Natural killer cell (primary cell): ENCODE results near the gene PXMP4. TPM values are rescaled to one million over a fixed set of nuclear protein-coding genes. Genes with fewer than 3 reads are reported as not detected.

Source experiments
- ATAC-seq, 3 donors: fragments of 150-1000 bp in 2 of 3; fragments of 200-7000 bp in 1 of 3; cut with Tn5 transposase; 1 replicate in 1 of 3; 2 replicates in 2 of 3; pipeline ENCODE4 v1.10.0; 2021; ENCODE audit warnings: mild to moderate bottlenecking in 2 of 3, moderate library complexity in 2 of 3
- DNase-seq, 2 donors: peaks; one replicate each; pipeline versions ENCODE4 v3.0.0 to v3.0.0-alpha.2; 2013 to 2021; ENCODE audit warnings: mixed read lengths in 1 of 2
- H3K27ac ChIP-seq: one replicate; pipeline ENCODE4 v1.5.1; 2013; ENCODE audit warnings: mild to moderate bottlenecking, low read length
- H3K27me3 ChIP-seq: one replicate; pipeline ENCODE4 v1.6.1; 2013; ENCODE audit warnings: low read length; ENCODE audit not compliant: control insufficient read depth, insufficient read depth
- H3K36me3 ChIP-seq: one replicate; pipeline ENCODE4 v1.6.1; 2013; ENCODE audit warnings: low read length; ENCODE audit not compliant: control insufficient read depth, insufficient read depth
- H3K4me1 ChIP-seq: one replicate; pipeline ENCODE4 v1.6.1; 2013; ENCODE audit warnings: low read length; ENCODE audit not compliant: control insufficient read depth, insufficient read depth
- H3K4me3 ChIP-seq: one replicate; pipeline ENCODE4 v1.5.1; 2013; ENCODE audit warnings: low read length
- H3K9me3 ChIP-seq: one replicate; pipeline ENCODE4 v1.6.1; 2013; ENCODE audit warnings: low read length; ENCODE audit not compliant: control insufficient read depth, insufficient read depth
- H3K27ac Mint-ChIP-seq, 2 donors: one replicate each; pipeline ENCODE4 v1.8.0; 2022; ENCODE audit warnings: mild to moderate bottlenecking in 2 of 2, mixed read lengths in 2 of 2, moderate library complexity in 1 of 2
- H3K27me3 Mint-ChIP-seq, 2 donors: one replicate each; pipeline ENCODE4 v1.8.0; 2022; ENCODE audit warnings: low read depth in 2 of 2, mixed read lengths in 2 of 2
- H3K36me3 Mint-ChIP-seq: one replicate; pipeline ENCODE4 v1.8.0; 2022; ENCODE audit warnings: mixed read lengths
- H3K4me1 Mint-ChIP-seq, 2 donors: one replicate each; pipeline ENCODE4 v1.8.0; 2022; ENCODE audit warnings: mixed read lengths in 2 of 2
- H3K4me3 Mint-ChIP-seq: one replicate; pipeline ENCODE4 v1.8.0; 2022; ENCODE audit warnings: mild to moderate bottlenecking, moderate library complexity, mixed read lengths
- H3K9me3 Mint-ChIP-seq, 2 donors: one replicate each; pipeline ENCODE4 v1.8.0; 2022; ENCODE audit warnings: mixed read lengths in 2 of 2
- WGBS: methylation state at CpG from one replicate; pipeline ENCODE4 v1.1.7; 2013; ENCODE audit warnings: missing lambda C conversion rate; ENCODE audit not compliant: insufficient coverage; 5-methylcytosine and 5-hydroxymethylcytosine counted together
- intact Hi-C: fragments of 100-400 bp; cut with micrococcal nuclease; formaldehyde crosslinking; loops from one replicate; pipeline ENCODE4 v1.14.2; 2022
- total RNA-seq, 4 donors: library from RNA; stranded (reverse); fragments of 120-200 nt in 1 of 4; gene quantifications; one replicate each; pipeline versions ENCODE4 v1.2.3 to v1.2.4, GENCODE V29; 2013 to 2022
- TF ChIP-seq, protein P1 (sequence below): fragments of 200-600 bp; IDR thresholded peaks from one replicate; pipeline ENCODE4 v1.8.0; 2022; ENCODE audit warnings: antibody characterized with exemption

Gene PXMP4
- total RNA-seq, 3 donors from 2014 or later (not counting 1 experiment from before 2014, with no cell fraction given), result 4.7 to 6.6 (median 6.2) TPM

DNA sequence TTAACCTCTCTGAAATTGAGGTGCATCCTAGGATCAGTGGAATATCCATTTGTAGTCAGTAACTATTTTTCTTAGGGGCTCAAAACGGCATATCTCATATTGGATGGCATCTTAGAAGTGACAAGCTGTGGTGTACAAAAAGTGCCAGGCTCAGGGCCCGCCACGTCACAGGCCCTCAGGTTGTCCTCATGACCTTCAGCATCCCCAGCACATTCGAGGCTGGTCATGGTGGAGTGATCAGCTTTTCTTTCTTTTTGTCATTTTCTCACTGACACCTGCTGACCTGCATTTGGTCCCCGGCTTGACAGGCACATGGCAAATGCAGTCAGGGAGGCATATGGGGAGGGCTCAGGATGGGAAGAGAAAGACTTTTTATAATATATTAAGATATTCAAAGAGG lies 26.8 kb downstream of the PXMP4 start:
- Mint-ChIP-seq H3K4me3 (no peak overlapping the region), H3K4me1 (peaks cover 8 to 12% of the 10 kb centered on the region in 2 donors), H3K9me3 (no peaks in the 10 kb centered on the region), H3K27me3 (no peaks in the 10 kb centered on the region), H3K27ac (no peak overlapping the region), H3K36me3 (no peaks in the 10 kb centered on the region)
- no peaks in the 10 kb centered on the region for H3K27me3 ChIP-seq
- intact Hi-C loops, result no loop called here
- WGBS, result 84% methylated on average over 4 of the region's 5 CpGs
- ATAC-seq (no peak), DNase-seq (no peak)
- no peaks in the 10 kb centered on the region for H3K36me3 ChIP-seq
- no peaks in the 10 kb centered on the region for H3K9me3 ChIP-seq
- peaks cover 21% of the 10 kb centered on the region for H3K4me1 ChIP-seq
- H3K27ac ChIP-seq, result no peak overlapping the region
- TF ChIP-seq, protein P1, sequence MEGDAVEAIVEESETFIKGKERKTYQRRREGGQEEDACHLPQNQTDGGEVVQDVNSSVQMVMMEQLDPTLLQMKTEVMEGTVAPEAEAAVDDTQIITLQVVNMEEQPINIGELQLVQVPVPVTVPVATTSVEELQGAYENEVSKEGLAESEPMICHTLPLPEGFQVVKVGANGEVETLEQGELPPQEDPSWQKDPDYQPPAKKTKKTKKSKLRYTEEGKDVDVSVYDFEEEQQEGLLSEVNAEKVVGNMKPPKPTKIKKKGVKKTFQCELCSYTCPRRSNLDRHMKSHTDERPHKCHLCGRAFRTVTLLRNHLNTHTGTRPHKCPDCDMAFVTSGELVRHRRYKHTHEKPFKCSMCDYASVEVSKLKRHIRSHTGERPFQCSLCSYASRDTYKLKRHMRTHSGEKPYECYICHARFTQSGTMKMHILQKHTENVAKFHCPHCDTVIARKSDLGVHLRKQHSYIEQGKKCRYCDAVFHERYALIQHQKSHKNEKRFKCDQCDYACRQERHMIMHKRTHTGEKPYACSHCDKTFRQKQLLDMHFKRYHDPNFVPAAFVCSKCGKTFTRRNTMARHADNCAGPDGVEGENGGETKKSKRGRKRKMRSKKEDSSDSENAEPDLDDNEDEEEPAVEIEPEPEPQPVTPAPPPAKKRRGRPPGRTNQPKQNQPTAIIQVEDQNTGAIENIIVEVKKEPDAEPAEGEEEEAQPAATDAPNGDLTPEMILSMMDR, result no peak
- H3K4me3 ChIP-seq, result no peak overlapping the region

DNA sequence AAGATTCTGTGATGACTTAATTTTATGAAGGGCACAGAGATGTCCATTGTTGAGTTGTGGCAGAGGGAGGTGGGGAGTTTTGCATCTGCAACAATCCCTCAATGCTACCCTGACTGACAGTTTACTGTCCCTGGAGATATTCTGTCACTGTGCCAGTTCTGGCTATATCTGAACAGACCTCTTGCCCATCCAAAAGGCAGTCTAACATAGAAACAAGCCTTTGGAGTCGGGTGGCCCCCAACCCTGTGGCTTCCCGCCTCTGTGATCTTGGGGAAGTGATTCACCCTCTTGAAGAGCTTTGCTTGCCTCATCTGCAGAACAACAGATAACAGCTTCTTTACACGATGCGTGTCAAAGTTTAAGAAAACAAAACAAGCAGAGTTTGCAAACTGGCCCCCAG lies 30.1 kb downstream of the PXMP4 start:
- Mint-ChIP-seq H3K36me3 (no peaks in the 10 kb centered on the region), H3K4me3 (peak overlapping the region; percentile 65), H3K27ac (peak overlapping the region; percentile 74 to 85), H3K27me3 (no peaks in the 10 kb centered on the region), H3K9me3 (no peaks in the 10 kb centered on the region), H3K4me1 (peaks cover 19 to 21% of the 10 kb centered on the region in 2 donors)
- H3K36me3 ChIP-seq, result no peaks in the 10 kb centered on the region
- peaks cover 35% of the 10 kb centered on the region for H3K4me1 ChIP-seq
- H3K4me3 ChIP-seq, result no peak overlapping the region
- DNase-seq (peak; percentile 53 to 68), ATAC-seq (peak; percentile 12 to 55 (median 38))
- intact Hi-C loops, result no loop called here
- WGBS, result 6% methylated on average over 2 of the region's 4 CpGs
- H3K27me3 ChIP-seq, result no peaks in the 10 kb centered on the region
- H3K27ac ChIP-seq, result peak overlapping the region; percentile 51
- H3K9me3 ChIP-seq, result no peaks in the 10 kb centered on the region
- TF ChIP-seq, protein P1, result no peak

DNA sequence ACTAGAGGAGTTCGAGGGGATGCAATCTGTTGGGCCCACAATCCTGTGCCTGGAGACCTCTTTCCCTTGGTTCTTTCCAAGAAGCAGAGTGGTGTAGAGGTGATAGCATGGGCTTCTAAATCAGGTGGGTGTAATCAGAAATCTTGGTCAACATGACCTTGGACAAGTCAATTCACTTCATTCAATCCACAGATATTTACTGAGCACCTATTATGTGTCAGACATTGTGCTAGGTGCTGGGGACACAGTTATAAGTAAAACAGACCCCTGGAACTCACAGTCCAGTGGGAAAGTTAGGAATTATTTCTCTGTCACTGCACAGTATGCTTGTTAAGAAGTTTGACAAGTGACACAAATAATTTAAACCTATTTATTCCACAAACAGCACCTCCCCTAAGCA lies 30.6 kb downstream of the PXMP4 start:
- Histone ChIP-seq H3K36me3 (no peaks in the 10 kb centered on the region), H3K27me3 (no peaks in the 10 kb centered on the region), H3K9me3 (no peaks in the 10 kb centered on the region), H3K4me3 (no peak overlapping the region), H3K27ac (no peak overlapping the region), H3K4me1 (peaks cover 39% of the 10 kb centered on the region)
- Mint-ChIP-seq H3K36me3 (no peaks in the 10 kb centered on the region), H3K4me3 (no peak overlapping the region), H3K9me3 (no peaks in the 10 kb centered on the region), H3K27ac (peak overlapping the region; percentile 74 to 85), H3K4me1 (peaks cover 19 to 24% of the 10 kb centered on the region in 2 donors), H3K27me3 (no peaks in the 10 kb centered on the region)
- intact Hi-C loops, result no loop called here
- TF ChIP-seq, protein P1, result no peak
- DNase-seq, result no peak
- ATAC-seq, result no peak
- no CpG with 5 or more reads among the region's 1 CpG for WGBS

DNA sequence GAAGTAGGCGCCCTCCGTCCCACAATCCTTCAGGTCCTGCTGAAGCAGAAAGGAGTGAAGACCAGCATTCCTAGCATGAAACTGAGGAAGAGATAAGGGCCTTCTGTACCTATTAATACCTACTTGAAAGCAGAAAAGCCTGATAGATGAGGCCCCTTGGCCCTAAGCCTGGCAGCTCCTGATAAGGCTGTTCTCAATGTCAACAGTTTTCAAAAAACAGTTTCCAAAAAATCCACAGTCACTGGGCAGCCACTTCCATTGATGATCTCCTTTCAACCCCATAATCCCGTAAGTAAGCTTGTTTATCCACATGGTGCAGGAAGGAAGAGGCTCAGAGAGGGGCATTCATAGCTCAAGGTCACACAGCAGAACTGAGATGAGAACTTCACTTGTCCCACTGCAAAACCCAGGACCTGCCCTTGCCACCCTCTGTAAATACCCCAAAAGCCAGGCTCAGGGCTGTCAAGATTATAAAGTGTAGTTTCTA lies 31.1 kb downstream of the PXMP4 start:
- H3K27me3 Mint-ChIP-seq, result no peaks in the 10 kb centered on the region
- H3K4me3 Mint-ChIP-seq, result peak overlapping the region; percentile 9
- DNase-seq (no peak), ATAC-seq (no peak)
- Histone ChIP-seq H3K36me3 (no peaks in the 10 kb centered on the region), H3K9me3 (no peaks in the 10 kb centered on the region), H3K4me1 (peaks cover 39% of the 10 kb centered on the region), H3K27me3 (no peaks in the 10 kb centered on the region), H3K4me3 (no peak overlapping the region), H3K27ac (no peak overlapping the region)
- peaks cover 19 to 24% of the 10 kb centered on the region in 2 donors for H3K4me1 Mint-ChIP-seq
- H3K9me3 Mint-ChIP-seq, result no peaks in the 10 kb centered on the region
- intact Hi-C loops, result no loop called here
- peak overlapping the region in 1 of 2 donors; percentile 85 for H3K27ac Mint-ChIP-seq
- no peaks in the 10 kb centered on the region for H3K36me3 Mint-ChIP-seq
- 100% methylated on average over 3 of the region's 3 CpGs for WGBS
- TF ChIP-seq, protein P1, result no peak
